ENCODE data around the gene CCT2. TPM values are rescaled to one million over a fixed set of nuclear protein-coding genes. Genes with fewer than 3 reads are reported as not detected.

CCT2 gene
- total and polyA plus RNA-seq, 2 of the 8 experiments (the other 6 are each of a cell fraction or from before 2014, with no cell fraction given), result 244 to 419 TPM

- TF ChIP-seq CHD7 (IDR thresholded peaks at IDR 0.05; ENCODE audit: insufficient replicate concordance, low read length), result no peak
- no peak for TF ChIP-seq GABPA (IDR thresholded peaks at IDR 0.05; ENCODE audit: borderline replicate concordance, insufficient read depth, low read length)
- TF ChIP-seq TBP (IDR thresholded peaks at IDR 0.05; ENCODE audit: low read depth, low read length), result no peak
- no peak for TF ChIP-seq SRF (IDR thresholded peaks at IDR 0.05; ENCODE audit: low read depth, low read length)
Measured at GRCh38 chr12:69620921-69621320, 35.7 kb downstream of the CCT2 start (continued).
